CD4-positive, CD25-positive, alpha-beta regulatory T cell (primary cell): ENCODE data around the gene CASQ2. TPM values are rescaled to one million over a fixed set of nuclear protein-coding genes. Genes with fewer than 3 reads are reported as not detected.

Experiments
- ATAC-seq, 2 donors: fragments of 150-1000 bp; cut with Tn5 transposase; one replicate each; pipeline ENCODE4 v1.10.0; 2021; ENCODE audit warnings: low read depth in 2 of 2, moderate number of reproducible peaks in 2 of 2, moderate library complexity in 1 of 2
- DNase-seq, 3 donors: peaks; one replicate each; pipeline versions ENCODE4 v3.0.0 to v3.0.0-alpha.2; 2012 to 2022; ENCODE audit warnings: mixed read lengths in 1 of 3
- H3K27ac ChIP-seq: one replicate; pipeline ENCODE4 v1.7.0; 2013; ENCODE audit warnings: mild to moderate bottlenecking, low read length; ENCODE audit not compliant: insufficient read depth, poor library complexity, severe bottlenecking
- H3K27me3 ChIP-seq: one replicate; pipeline ENCODE4 v1.7.0; 2013; ENCODE audit warnings: low read length; ENCODE audit not compliant: control insufficient read depth, insufficient read depth
- H3K36me3 ChIP-seq: one replicate; pipeline ENCODE4 v1.7.0; 2013; ENCODE audit warnings: mild to moderate bottlenecking, low read length, moderate library complexity; ENCODE audit not compliant: control insufficient read depth, insufficient read depth
- H3K4me1 ChIP-seq: 2 replicates; pipeline ENCODE4 v1.7.0; 2013; ENCODE audit warnings: mild to moderate bottlenecking, low read length; ENCODE audit not compliant: insufficient read depth, control insufficient read depth, poor library complexity, severe bottlenecking
- H3K4me3 ChIP-seq: one replicate; pipeline ENCODE4 v1.7.0; 2013; ENCODE audit warnings: low read depth, mild to moderate bottlenecking, low read length, moderate library complexity
- H3K9me3 ChIP-seq, 2 experiments: 1 replicate in 1 of 2; 2 replicates in 1 of 2; pipeline ENCODE4 v1.7.0; 2013; ENCODE audit warnings: low read length in 2 of 2, mild to moderate bottlenecking in 1 of 2, moderate library complexity in 1 of 2; ENCODE audit not compliant: control insufficient read depth in 2 of 2
- H3K27ac Mint-ChIP-seq, 3 donors: one replicate each; pipeline ENCODE4 v1.8.0; 2020 to 2022; ENCODE audit warnings: mild to moderate bottlenecking in 3 of 3, mixed read lengths in 3 of 3, moderate library complexity in 2 of 3
- H3K27me3 Mint-ChIP-seq: one replicate; pipeline ENCODE4 v1.8.0; 2022; ENCODE audit warnings: mild to moderate bottlenecking, mixed read lengths
- H3K36me3 Mint-ChIP-seq: one replicate; pipeline ENCODE4 v1.8.0; 2020; ENCODE audit warnings: mixed read lengths
- H3K4me1 Mint-ChIP-seq, 4 donors: one replicate each; pipeline ENCODE4 v1.8.0; 2020 to 2022; ENCODE audit warnings: mixed read lengths in 4 of 4, mild to moderate bottlenecking in 1 of 4
- H3K4me3 Mint-ChIP-seq, 4 donors: one replicate each; pipeline ENCODE4 v1.8.0; 2020 to 2022; ENCODE audit warnings: mild to moderate bottlenecking in 4 of 4, mixed read lengths in 4 of 4, moderate library complexity in 3 of 4
- H3K9me3 Mint-ChIP-seq, 7 donors: one replicate each; pipeline ENCODE4 v1.8.0; 2020 to 2022; ENCODE audit warnings: mixed read lengths in 7 of 7, mild to moderate bottlenecking in 3 of 7, moderate library complexity in 2 of 7
- polyA plus RNA-seq, 4 donors: library from polyadenylated mRNA; unstranded; fragments of 300-500 nt; fragmentation: Illumina TruSeq; gene quantifications; one replicate each; pipeline ENCODE4 v1.2.3, GENCODE V29; 2021
- total RNA-seq: library from RNA; stranded (reverse); gene quantifications from one replicate; pipeline ENCODE4 v1.2.3, GENCODE V29; 2022

CASQ2 gene
- not detected for total RNA-seq
- polyA plus RNA-seq = not detected

- no peak for ATAC-seq
- peaks cover 0 to 1% (median 0%) of the 10 kb centered on the region in 7 donors for H3K9me3 Mint-ChIP-seq
These were observed at the start of gene CASQ2 for GRCh38 chr1:115768549-115768948. Gene CASQ2 (minus strand): TSS chr1:115768714. CDS start chr1:115768541, 173 bp downstream.

GRCh38 chr1:115815694-115816093 lies 47.2 kb upstream of the CASQ2 start:
- Mint-ChIP-seq H3K36me3 (no peaks in the 10 kb centered on the region), H3K4me1 (no peaks in the 10 kb centered on the region), H3K27me3 (peaks cover 18% of the 10 kb centered on the region), H3K4me3 (no peak overlapping the region), H3K9me3 (peaks cover 0 to 2% (median 0%) of the 10 kb centered on the region in 7 donors), H3K27ac (no peak overlapping the region)
- no peaks in the 10 kb centered on the region for H3K4me1 ChIP-seq
- ATAC-seq (no peak), DNase-seq (no peak)
- no peaks in the 10 kb centered on the region for H3K9me3 ChIP-seq
- H3K27ac ChIP-seq = no peak overlapping the region
- H3K27me3 ChIP-seq = peaks cover 9% of the 10 kb centered on the region
- H3K36me3 ChIP-seq = no peaks in the 10 kb centered on the region
- H3K4me3 ChIP-seq = no peak overlapping the region

More at GRCh38 chr1:115768549-115768948, at the start of gene CASQ2:
- H3K36me3 ChIP-seq = no peaks in the 10 kb centered on the region
- H3K4me1 ChIP-seq = no peaks in the 10 kb centered on the region
- no peak for DNase-seq
- no peak within 1 kb of the TSS for H3K27ac ChIP-seq
- no peaks in the 10 kb centered on the region for H3K9me3 ChIP-seq
- Mint-ChIP-seq H3K36me3 (no peaks in the 10 kb centered on the region), H3K4me1 (no peaks in the 10 kb centered on the region), H3K27me3 (peaks cover 14% of the 10 kb centered on the region), H3K27ac (peak within 1 kb of the TSS in 1 of 3 donors; percentile 43), H3K4me3 (no peak within 1 kb of the TSS)
- no peak within 1 kb of the TSS for H3K4me3 ChIP-seq
- peaks cover under 1% of the 10 kb centered on the region for H3K27me3 ChIP-seq

GRCh38 chr1:115814685-115815398 lies 46.3 kb upstream of the CASQ2 start:
- Histone ChIP-seq H3K36me3 (no peaks in the 10 kb centered on the region), H3K4me1 (no peaks in the 10 kb centered on the region), H3K4me3 (no peak overlapping the region), H3K27ac (no peak overlapping the region), H3K9me3 (no peaks in the 10 kb centered on the region), H3K27me3 (peaks cover 9% of the 10 kb centered on the region)
- Mint-ChIP-seq H3K36me3 (no peaks in the 10 kb centered on the region), H3K4me1 (no peaks in the 10 kb centered on the region), H3K27me3 (peaks cover 13% of the 10 kb centered on the region), H3K9me3 (peaks cover 0 to 2% (median 0%) of the 10 kb centered on the region in 7 donors), H3K27ac (no peak overlapping the region), H3K4me3 (no peak overlapping the region)
- no peak for DNase-seq
- ATAC-seq = no peak

GRCh38 chr1:115813727-115814126 lies 45.2 kb upstream of the CASQ2 start:
- Mint-ChIP-seq H3K36me3 (no peaks in the 10 kb centered on the region), H3K27ac (no peak overlapping the region), H3K4me1 (no peaks in the 10 kb centered on the region), H3K27me3 (peaks cover 13% of the 10 kb centered on the region), H3K9me3 (peaks cover 0 to 2% (median 0%) of the 10 kb centered on the region in 7 donors), H3K4me3 (no peak overlapping the region)
- H3K9me3 ChIP-seq = no peaks in the 10 kb centered on the region
- H3K27ac ChIP-seq = no peak overlapping the region
- H3K27me3 ChIP-seq = peaks cover 7% of the 10 kb centered on the region
- H3K4me3 ChIP-seq = no peak overlapping the region
- no peaks in the 10 kb centered on the region for H3K4me1 ChIP-seq
- DNase-seq (no peak), ATAC-seq (no peak)
- H3K36me3 ChIP-seq = no peaks in the 10 kb centered on the region

GRCh38 chr1:115811140-115811828 lies 42.8 kb upstream of the CASQ2 start:
- Histone ChIP-seq H3K4me3 (no peak overlapping the region), H3K27me3 (peaks cover 7% of the 10 kb centered on the region), H3K4me1 (peaks cover 3% of the 10 kb centered on the region), H3K9me3 (no peaks in the 10 kb centered on the region), H3K36me3 (no peaks in the 10 kb centered on the region), H3K27ac (no peak overlapping the region)
- ATAC-seq (no peak), DNase-seq (no peak)
- no peaks in the 10 kb centered on the region for H3K4me1 Mint-ChIP-seq
- H3K9me3 Mint-ChIP-seq = peaks cover 0 to 2% (median 0%) of the 10 kb centered on the region in 7 donors
- H3K27ac Mint-ChIP-seq = no peak overlapping the region
- peaks cover 13% of the 10 kb centered on the region for H3K27me3 Mint-ChIP-seq
- no peak overlapping the region for H3K4me3 Mint-ChIP-seq
- H3K36me3 Mint-ChIP-seq = no peaks in the 10 kb centered on the region

GRCh38 chr1:115810609-115811008 lies 42.1 kb upstream of the CASQ2 start:
- H3K27me3 Mint-ChIP-seq = peaks cover 15% of the 10 kb centered on the region
- no peak overlapping the region for H3K4me3 Mint-ChIP-seq
- no peaks in the 10 kb centered on the region for H3K9me3 Mint-ChIP-seq
- no peak overlapping the region for H3K27ac ChIP-seq
- H3K4me3 ChIP-seq = no peak overlapping the region
- H3K36me3 ChIP-seq = no peaks in the 10 kb centered on the region
- ATAC-seq (no peak), DNase-seq (no peak)
- H3K27me3 ChIP-seq = peaks cover 7% of the 10 kb centered on the region
- H3K9me3 ChIP-seq = no peaks in the 10 kb centered on the region
- no peaks in the 10 kb centered on the region for H3K36me3 Mint-ChIP-seq
- peaks cover 3% of the 10 kb centered on the region for H3K4me1 ChIP-seq
- H3K4me1 Mint-ChIP-seq = no peaks in the 10 kb centered on the region
- H3K27ac Mint-ChIP-seq = no peak overlapping the region

- H3K4me1 Mint-ChIP-seq = no peaks in the 10 kb centered on the region
- no peak for ATAC-seq
- Histone ChIP-seq H3K36me3 (no peaks in the 10 kb centered on the region), H3K4me3 (no peak overlapping the region), H3K9me3 (no peaks in the 10 kb centered on the region), H3K27me3 (peaks cover 5% of the 10 kb centered on the region), H3K27ac (no peak overlapping the region), H3K4me1 (peaks cover 3% of the 10 kb centered on the region)
- H3K4me3 Mint-ChIP-seq = no peak overlapping the region
- DNase-seq = no peak
- H3K27ac Mint-ChIP-seq = no peak overlapping the region
- H3K36me3 Mint-ChIP-seq = no peaks in the 10 kb centered on the region
- peaks cover 18% of the 10 kb centered on the region for H3K27me3 Mint-ChIP-seq
- no peaks in the 10 kb centered on the region for H3K9me3 Mint-ChIP-seq
These were observed 41.3 kb upstream of the CASQ2 start for GRCh38 chr1:115809847-115810246.
